ENCODE measurements around the gene GALNT14. TPM values are rescaled to one million over a fixed set of nuclear protein-coding genes. Genes with fewer than 3 reads are reported as not detected.

GALNT14 gene
- polyA plus RNA-seq, 1 experiment, result 3.5 TPM

- H3K4me3 ChIP-seq (ENCODE audit: low read depth, low read length), result no peak overlapping the region
- TF ChIP-seq CTCF (IDR thresholded peaks at IDR 0.05; ENCODE audit: insufficient read depth, low read depth, low read length), result no peak
- DNase-seq (ENCODE audit: low read depth), result no peak
- CTCF ChIA-PET, result no interaction called here
- no peaks in the 10 kb centered on the region; the same call in 1 of the 2 replicates for H3K27me3 ChIP-seq (ENCODE audit: control insufficient read depth, insufficient read depth, low read length)
- H3K36me3 ChIP-seq (ENCODE audit: control insufficient read depth, insufficient read depth, low read length), result no peaks in the 10 kb centered on the region
- POLR2A ChIA-PET, result no interaction called here
Observed at GRCh38 chr2:30872797-30873196, 265.4 kb downstream of the GALNT14 start.

GRCh38 chr2:30871980-30872789 is 266.1 kb downstream of the GALNT14 start:
- no peak for DNase-seq (ENCODE audit: low read depth)
- ChIA-PET POLR2A (no interaction called here), CTCF (interaction anchor here (1.3 kb wide), 1 partner anchor 10 kb away, joined by 4 read pairs; no protein-coding TSS in a partner anchor)
- no peak for TF ChIP-seq CTCF (IDR thresholded peaks at IDR 0.05; ENCODE audit: insufficient read depth, low read depth, low read length)
- Histone ChIP-seq H3K27me3 (ENCODE audit: control insufficient read depth, insufficient read depth, low read length) (no peaks in the 10 kb centered on the region; the same call in 1 of the 2 replicates), H3K36me3 (ENCODE audit: control insufficient read depth, insufficient read depth, low read length) (no peaks in the 10 kb centered on the region), H3K4me3 (ENCODE audit: low read depth, low read length) (no peak overlapping the region)

- Histone ChIP-seq H3K27me3 (ENCODE audit: control insufficient read depth, insufficient read depth, low read length) (no peaks in the 10 kb centered on the region; the same call in 1 of the 2 replicates), H3K36me3 (ENCODE audit: control insufficient read depth, insufficient read depth, low read length) (no peaks in the 10 kb centered on the region), H3K4me3 (ENCODE audit: low read depth, low read length) (no peak overlapping the region)
- no peak for DNase-seq (ENCODE audit: low read depth)
- ChIA-PET CTCF (interaction anchor here (1.3 kb wide), 1 partner anchor 9 kb away, joined by 4 read pairs; no protein-coding TSS in a partner anchor), POLR2A (no interaction called here)
- no peak for TF ChIP-seq CTCF (IDR thresholded peaks at IDR 0.05; ENCODE audit: insufficient read depth, low read depth, low read length)
Observed at GRCh38 chr2:30871440-30871839, 266.8 kb downstream of the GALNT14 start.

- no peak for TF ChIP-seq CTCF (IDR thresholded peaks at IDR 0.05; ENCODE audit: insufficient read depth, low read depth, low read length)
- no peak for DNase-seq (ENCODE audit: low read depth)
- CTCF ChIA-PET, result no interaction called here
- POLR2A ChIA-PET, result no interaction called here
- H3K36me3 ChIP-seq (ENCODE audit: control insufficient read depth, insufficient read depth, low read length), result no peaks in the 10 kb centered on the region
- no peak overlapping the region for H3K4me3 ChIP-seq (ENCODE audit: low read depth, low read length)
- no peaks in the 10 kb centered on the region; the same call in 1 of the 2 replicates for H3K27me3 ChIP-seq (ENCODE audit: control insufficient read depth, insufficient read depth, low read length)
Observed at GRCh38 chr2:30869988-30870387, 268.3 kb downstream of the GALNT14 start.

GRCh38 chr2:30867385-30867784 is 270.9 kb downstream of the GALNT14 start:
- H3K27me3 ChIP-seq (ENCODE audit: control insufficient read depth, insufficient read depth, low read length), result no peaks in the 10 kb centered on the region
- POLR2A ChIA-PET, result no interaction called here

More at GRCh38 chr2:30867385-30867784, 270.9 kb downstream of the GALNT14 start:
- no peaks in the 10 kb centered on the region for H3K36me3 ChIP-seq (ENCODE audit: control insufficient read depth, insufficient read depth, low read length)
- CTCF ChIA-PET, result interaction anchor here (1.1 kb wide), 1 partner anchor 302 kb away, joined by 3 read pairs; no protein-coding TSS in a partner anchor
- H3K4me3 ChIP-seq (ENCODE audit: low read depth, low read length), result no peak overlapping the region
- no peak for TF ChIP-seq CTCF (IDR thresholded peaks at IDR 0.05; ENCODE audit: insufficient read depth, low read depth, low read length)
- DNase-seq (ENCODE audit: low read depth), result no peak
